HepG2 (cell line): ENCODE data around the gene KRTAP10-2. TPM values are rescaled to one million over a fixed set of nuclear protein-coding genes. Genes with fewer than 3 reads are reported as not detected.

Experiments
- ADNP ChIP-seq: sonication (generic); formaldehyde crosslinking; IDR thresholded peaks from 2 replicates; pipeline ENCODE4 v1.4.0; 2020; ENCODE audit warnings: missing genetic modification reagents
- AHR ChIP-seq: IDR thresholded peaks from 2 replicates; pipeline ENCODE4 v1.6.1; 2018; ENCODE audit warnings: missing genetic modification reagents, missing compliant biosample characterization
- ATF2 ChIP-seq: sonication (generic); formaldehyde crosslinking; IDR thresholded peaks from 2 replicates; pipeline ENCODE4 v1.4.0; 2020; ENCODE audit warnings: missing genetic modification reagents
- CHD4 ChIP-seq: fragments of 200-600 bp; sonication (generic); IDR thresholded peaks from 2 replicates; pipeline ENCODE4 v1.7.0; 2017; ENCODE audit warnings: mild to moderate bottlenecking, low read length, borderline replicate concordance
- ESRRA ChIP-seq: sonication (generic); formaldehyde crosslinking; IDR thresholded peaks from 2 replicates; pipeline ENCODE4 v1.5.1; 2020; ENCODE audit warnings: mild to moderate bottlenecking, low read depth, missing genetic modification reagents
- GABPB1 ChIP-seq: IDR thresholded peaks from 2 replicates; pipeline ENCODE4 v1.6.1; 2016; ENCODE audit warnings: mild to moderate bottlenecking, missing genetic modification reagents, moderate library complexity, missing compliant biosample characterization
- HOXA3 ChIP-seq: sonication (generic); formaldehyde crosslinking; IDR thresholded peaks from 2 replicates; pipeline ENCODE4 v1.5.0; 2020; ENCODE audit warnings: missing genetic modification reagents
- KDM5B ChIP-seq: sonication (generic); formaldehyde crosslinking; IDR thresholded peaks from 2 replicates; pipeline ENCODE4 v1.4.0; 2020; ENCODE audit warnings: missing genetic modification reagents, mild to moderate bottlenecking, borderline replicate concordance
- PHF8 ChIP-seq: sonication (generic); formaldehyde crosslinking; IDR thresholded peaks from 2 replicates; pipeline ENCODE4 v1.5.0; 2020; ENCODE audit warnings: missing genetic modification reagents
- PRDM4 ChIP-seq: sonication (generic); formaldehyde crosslinking; IDR thresholded peaks from 2 replicates; pipeline ENCODE4 v1.9.0; 2021; ENCODE audit warnings: missing genetic modification reagents, borderline replicate concordance
- RXRA ChIP-seq: sonication (generic); formaldehyde crosslinking; IDR thresholded peaks from 2 replicates; pipeline ENCODE4 v1.5.1; 2020; ENCODE audit warnings: missing genetic modification reagents
- TCF7 ChIP-seq: sonication (generic); IDR thresholded peaks from 2 replicates; pipeline ENCODE4 v1.6.1; 2016; ENCODE audit warnings: antibody characterized with exemption, low read depth
- TOE1 ChIP-seq: sonication (generic); formaldehyde crosslinking; IDR thresholded peaks from 2 replicates; pipeline ENCODE4 v1.4.0; 2020; ENCODE audit warnings: mild to moderate bottlenecking, missing genetic modification reagents
- XRCC5 ChIP-seq: fragments of 200-400 bp; formaldehyde crosslinking; optimal IDR thresholded peaks from 2 replicates; pipeline ENCODE3; 2017; ENCODE audit warnings: mild to moderate bottlenecking, low read length
- YY1 ChIP-seq: IDR thresholded peaks from 2 replicates; pipeline ENCODE4 v1.6.1; 2011; ENCODE audit warnings: low read length, low read depth, moderate library complexity, mild to moderate bottlenecking; ENCODE audit not compliant: insufficient read depth, insufficient replicate concordance
- ZBTB1 ChIP-seq: sonication (generic); formaldehyde crosslinking; IDR thresholded peaks from 2 replicates; pipeline ENCODE4 v1.4.0; 2020; ENCODE audit warnings: missing genetic modification reagents, borderline replicate concordance
- ZFY ChIP-seq: sonication (generic); formaldehyde crosslinking; IDR thresholded peaks from 2 replicates; pipeline ENCODE4 v1.4.0; 2020; ENCODE audit warnings: missing genetic modification reagents
- ZNF160 ChIP-seq: sonication (generic); formaldehyde crosslinking; IDR thresholded peaks from 2 replicates; pipeline ENCODE4 v1.8.0; 2022; ENCODE audit warnings: mild to moderate bottlenecking, inconsistent platforms, missing genetic modification reagents
- ZNF180 ChIP-seq: sonication (generic); formaldehyde crosslinking; IDR thresholded peaks from 2 replicates; pipeline ENCODE4 v1.4.0; 2020; ENCODE audit warnings: low read depth, missing genetic modification reagents, borderline replicate concordance
- ZNF230 ChIP-seq: sonication (generic); formaldehyde crosslinking; IDR thresholded peaks from 2 replicates; pipeline ENCODE4 v1.4.0; 2020; ENCODE audit warnings: mild to moderate bottlenecking, missing genetic modification reagents
- ZNF264 ChIP-seq: sonication (generic); formaldehyde crosslinking; IDR thresholded peaks from 2 replicates; pipeline ENCODE4 v1.4.0; 2020; ENCODE audit warnings: missing genetic modification reagents
- ZNF33A ChIP-seq: sonication (generic); formaldehyde crosslinking; IDR thresholded peaks from 2 replicates; pipeline ENCODE4 v1.5.1; 2020; ENCODE audit warnings: missing genetic modification reagents, mild to moderate bottlenecking, moderate library complexity, borderline replicate concordance
- ZNF773 ChIP-seq: sonication (generic); formaldehyde crosslinking; IDR thresholded peaks from 2 replicates; pipeline ENCODE4 v1.4.0; 2020; ENCODE audit warnings: missing genetic modification reagents, borderline replicate concordance
- ZSCAN22 ChIP-seq: sonication (generic); formaldehyde crosslinking; IDR thresholded peaks from 2 replicates; pipeline ENCODE4 v1.4.0; 2020; ENCODE audit warnings: mild to moderate bottlenecking, missing genetic modification reagents
- polyA plus RNA-seq, 8 experiments: library from polyadenylated mRNA; depleted of rRNA in 3 of 8; stranded (reverse) in 7 of 8; unstranded in 1 of 8; fragments of >200 nt; fragmentation: Illumina TruSeq in 4 of 8; extraction: Trizol in 4 of 8; gene quantifications; 2 replicates each; pipeline versions ENCODE4 v1.2.1 to v1.2.3, GENCODE V29; 2011 to 2016; ENCODE audit warnings: low read depth in 4 of 8, missing spikeins in 1 of 8, mixed read lengths in 1 of 8; ENCODE audit not compliant: insufficient read depth in 1 of 8
- total RNA-seq, 5 experiments: library from RNA; depleted of rRNA; stranded (reverse); fragments of >200 nt; fragmentation: Illumina TruSeq; extraction: Trizol; gene quantifications; 2 replicates each; pipeline ENCODE4 v1.2.3, GENCODE V29; 2016; ENCODE audit warnings: low read depth in 1 of 5
- TF ChIP-seq, protein P1 (sequence below): sonication (generic); formaldehyde crosslinking; IDR thresholded peaks from 2 replicates; pipeline ENCODE4 v1.5.1; 2020; ENCODE audit warnings: mild to moderate bottlenecking, missing genetic modification reagents, moderate library complexity
- TF ChIP-seq, protein P2 (sequence below): IDR thresholded peaks from 2 replicates; pipeline ENCODE4 v1.6.1; 2016; ENCODE audit warnings: missing biosample characterization, missing genetic modification reagents, low read depth

KRTAP10-2 gene
- total and polyA plus RNA-seq, 2 of the 13 experiments (the other 11 are each of a cell fraction or from before 2014, with no cell fraction given): not detected

DNA sequence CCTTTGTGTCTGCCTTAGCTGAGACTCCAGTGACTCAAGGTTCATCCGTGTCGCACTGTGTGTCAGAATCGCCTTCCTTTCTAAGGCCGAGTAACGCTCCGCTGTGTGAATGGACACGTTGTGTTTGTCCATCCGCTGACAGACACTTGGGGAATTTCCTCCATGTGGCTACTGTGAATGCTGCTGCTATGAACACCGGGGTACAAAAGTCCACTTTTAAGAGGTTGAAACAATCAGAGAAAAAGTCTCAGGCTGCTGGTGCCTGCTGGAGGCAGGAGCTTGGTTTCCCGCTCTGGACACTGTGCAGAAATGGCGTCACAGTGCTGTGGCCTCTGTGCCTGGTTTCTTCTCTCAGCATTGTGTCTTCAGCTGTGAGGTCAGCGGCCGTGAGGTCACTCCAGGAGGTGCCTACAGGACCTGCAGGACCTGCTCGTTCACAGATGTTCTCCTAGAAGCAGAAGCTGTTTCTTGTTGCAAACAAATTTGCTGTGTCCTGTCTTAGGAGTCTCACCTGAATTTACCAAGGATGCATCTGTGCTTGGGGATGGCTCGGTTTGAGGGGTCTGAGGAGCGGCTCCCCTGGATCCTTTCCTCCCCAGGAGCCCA lies 45.5 kb downstream of the KRTAP10-2 start (continued):
- no peak for TF ChIP-seq ZNF33A (CRISPR knock-in tag)
- no peak for TF ChIP-seq TOE1 (CRISPR knock-in tag)
- TF ChIP-seq AHR (CRISPR knock-in tag): no peak
- TF ChIP-seq ATF2 (CRISPR knock-in tag): peak; percentile 50; the same call in 1 of the 2 replicates
- no peak for TF ChIP-seq ZNF773 (CRISPR knock-in tag)
- no peak for TF ChIP-seq TCF7
- 0 out of 2 replicates have a peak, but pooled peaks have one; percentile 41 for TF ChIP-seq ZSCAN22
- TF ChIP-seq PHF8 (CRISPR knock-in tag): no peak
- no peak for TF ChIP-seq ESRRA (CRISPR knock-in tag)
- no peak; the same call in 1 of the 2 replicates for TF ChIP-seq KDM5B (CRISPR knock-in tag)
- TF ChIP-seq ZNF230: no peak
- no peak for TF ChIP-seq ZNF264 (CRISPR knock-in tag)
- TF ChIP-seq ZFY (CRISPR knock-in tag): no peak
- no peak for TF ChIP-seq ZNF180 (CRISPR knock-in tag)
- no peak for TF ChIP-seq ZBTB1 (CRISPR knock-in tag)
- peak; percentile 82 for TF ChIP-seq YY1
- 0 out of 2 replicates have a peak, but pooled peaks have one; percentile 46 for TF ChIP-seq CHD4
- TF ChIP-seq XRCC5: peak; percentile 73
- TF ChIP-seq PRDM4 (CRISPR knock-in tag): no peak
- TF ChIP-seq, protein P1, sequence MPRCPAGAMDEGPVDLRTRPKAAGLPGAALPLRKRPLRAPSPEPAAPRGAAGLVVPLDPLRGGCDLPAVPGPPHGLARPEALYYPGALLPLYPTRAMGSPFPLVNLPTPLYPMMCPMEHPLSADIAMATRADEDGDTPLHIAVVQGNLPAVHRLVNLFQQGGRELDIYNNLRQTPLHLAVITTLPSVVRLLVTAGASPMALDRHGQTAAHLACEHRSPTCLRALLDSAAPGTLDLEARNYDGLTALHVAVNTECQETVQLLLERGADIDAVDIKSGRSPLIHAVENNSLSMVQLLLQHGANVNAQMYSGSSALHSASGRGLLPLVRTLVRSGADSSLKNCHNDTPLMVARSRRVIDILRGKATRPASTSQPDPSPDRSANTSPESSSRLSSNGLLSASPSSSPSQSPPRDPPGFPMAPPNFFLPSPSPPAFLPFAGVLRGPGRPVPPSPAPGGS (CRISPR knock-in tag): 0 out of 2 replicates have a peak, but pooled peaks have one; percentile 19
- peak; percentile 76 for TF ChIP-seq HOXA3 (CRISPR knock-in tag)
- TF ChIP-seq, protein P2, sequence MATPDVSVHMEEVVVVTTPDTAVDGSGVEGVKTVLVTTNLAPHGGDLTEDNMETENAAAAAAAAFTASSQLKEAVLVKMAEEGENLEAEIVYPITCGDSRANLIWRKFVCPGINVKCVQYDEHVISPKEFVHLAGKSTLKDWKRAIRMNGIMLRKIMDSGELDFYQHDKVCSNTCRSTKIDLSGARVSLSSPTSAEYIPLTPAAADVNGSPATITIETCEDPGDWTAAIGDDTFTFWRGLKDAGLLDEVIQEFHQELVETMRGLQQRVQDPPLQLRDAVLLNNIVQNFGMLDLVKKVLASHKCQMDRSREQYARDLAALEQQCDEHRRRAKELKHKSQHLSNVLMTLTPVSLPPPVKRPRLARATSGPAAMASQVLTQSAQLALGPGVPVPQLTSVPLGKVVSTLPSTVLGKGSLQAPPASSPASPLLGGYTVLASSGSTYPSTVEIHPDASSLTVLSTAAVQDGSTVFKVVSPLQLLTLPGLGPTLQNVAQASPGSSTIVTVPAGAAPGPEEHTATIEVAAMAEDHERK (CRISPR knock-in tag): no peak
- no peak for TF ChIP-seq GABPB1 (CRISPR knock-in tag)
- TF ChIP-seq RXRA (CRISPR knock-in tag): peak; percentile 43
- no peak for TF ChIP-seq ADNP (CRISPR knock-in tag)
- TF ChIP-seq ZNF160: no peak
